MCF 10A (cell line): ENCODE data around the gene GRIP1. TPM values are rescaled to one million over a fixed set of nuclear protein-coding genes. Genes with fewer than 3 reads are reported as not detected.

Source experiments
- BruUV-seq: library from RNA; stranded (reverse); fragments of 400-500 nt; replicated peaks from 2 replicates; lab custom pipeline; 2021; lab: Mats Ljungman, UMichigan
- CTCF ChIA-PET: fragments of 300-600 bp; sonication (Branson Sonifier 250); formaldehyde crosslinking; extraction: SDS; loops from one replicate; lab custom pipeline; 2021; ENCODE audit warnings: antibody characterized with exemption, inconsistent platforms; lab: Yijun Ruan, JAX
- POLR2A ChIA-PET: fragments of 300-600, 350-650 bp; sonication (Branson Sonifier 250); formaldehyde crosslinking; extraction: SDS; loops from one replicate; lab custom pipeline; 2020; ENCODE audit warnings: antibody characterized with exemption, inconsistent platforms; lab: Yijun Ruan, JAX
- DNase-seq: peaks from one replicate; pipeline ENCODE4 v3.0.0-alpha.2; 2018; ENCODE audit not compliant: unreplicated experiment
- H3K27ac Mint-ChIP-seq: one replicate; pipeline ENCODE4 v1.8.0; 2022; ENCODE audit warnings: mild to moderate bottlenecking, low read depth, mixed read lengths; ENCODE audit not compliant: unreplicated experiment
- H3K27me3 Mint-ChIP-seq: one replicate; pipeline ENCODE4 v1.8.0; 2022; ENCODE audit warnings: mixed read lengths; ENCODE audit not compliant: insufficient read depth, unreplicated experiment
- H3K36me3 Mint-ChIP-seq: one replicate; pipeline ENCODE4 v1.8.0; 2022; ENCODE audit warnings: mild to moderate bottlenecking, moderate library complexity, mixed read lengths; ENCODE audit not compliant: insufficient read depth, unreplicated experiment
- H3K4me1 Mint-ChIP-seq: one replicate; pipeline ENCODE4 v1.8.0; 2022; ENCODE audit warnings: mixed read lengths; ENCODE audit not compliant: insufficient read depth, unreplicated experiment
- H3K4me3 Mint-ChIP-seq: one replicate; pipeline ENCODE4 v1.8.0; 2022; ENCODE audit warnings: mild to moderate bottlenecking, moderate library complexity, mixed read lengths; ENCODE audit not compliant: unreplicated experiment
- H3K9me3 Mint-ChIP-seq: one replicate; pipeline ENCODE4 v1.8.0; 2022; ENCODE audit warnings: mixed read lengths; ENCODE audit not compliant: unreplicated experiment
- CTCF ChIP-seq: fragments of 200-600 bp; IDR thresholded peaks from one replicate; pipeline ENCODE4 v1.8.0; 2022; ENCODE audit warnings: antibody characterized with exemption, mild to moderate bottlenecking; ENCODE audit not compliant: unreplicated experiment
- intact Hi-C: fragments of 100-400 bp; cut with micrococcal nuclease; formaldehyde crosslinking; loops from 2 replicates; pipeline ENCODE4 v1.14.1; 2022
- total RNA-seq: library from RNA; stranded (reverse); gene quantifications from 2 replicates; pipeline ENCODE4 v1.2.3, GENCODE V29; 2022

Gene GRIP1
- total RNA-seq, 1 experiment from 2014 or later: 8.2 TPM

GRCh38 chr12:66453844-66454243 is 225.0 kb downstream of the GRIP1 start:
- H3K9me3 Mint-ChIP-seq: no peaks in the 10 kb centered on the region
- H3K36me3 Mint-ChIP-seq: no peaks in the 10 kb centered on the region
- no peak for TF ChIP-seq CTCF
- H3K27ac Mint-ChIP-seq: no peak overlapping the region
- DNase-seq: no peak
- no peaks in the 10 kb centered on the region for H3K4me1 Mint-ChIP-seq
- ChIA-PET CTCF (interaction anchor here (0.5 to 0.7 kb wide), 2 partner anchors 256 to 1508 kb away, joined by 3 read pairs; no protein-coding TSS in a partner anchor), POLR2A (interaction anchor here (0.7 kb wide), 1 partner anchor 152 kb away, joined by 3 read pairs; the partner anchor contains the start of gene HELB)
- no peaks in the 10 kb centered on the region for H3K27me3 Mint-ChIP-seq
- H3K4me3 Mint-ChIP-seq: no peak overlapping the region
- intact Hi-C loops: no loop called here
- BruUV-seq: no TSS peak

GRCh38 chr12:66453120-66453519 is 225.8 kb downstream of the GRIP1 start:
- Mint-ChIP-seq H3K27me3 (no peaks in the 10 kb centered on the region), H3K9me3 (no peaks in the 10 kb centered on the region), H3K36me3 (no peaks in the 10 kb centered on the region), H3K4me3 (no peak overlapping the region), H3K27ac (no peak overlapping the region), H3K4me1 (no peaks in the 10 kb centered on the region)
- no TSS peak for BruUV-seq
- DNase-seq: no peak
- intact Hi-C loops: no loop called here
- no peak for TF ChIP-seq CTCF
- ChIA-PET POLR2A (no interaction called here), CTCF (interaction anchor here (0.7 kb wide), 1 partner anchor 257 kb away, joined by 3 read pairs; no protein-coding TSS in a partner anchor)

GRCh38 chr12:66449531-66449930 is 229.3 kb downstream of the GRIP1 start:
- intact Hi-C loops: no loop called here
- no peaks in the 10 kb centered on the region for H3K36me3 Mint-ChIP-seq
- no peaks in the 10 kb centered on the region for H3K27me3 Mint-ChIP-seq
- no peak for TF ChIP-seq CTCF
- H3K4me1 Mint-ChIP-seq: no peaks in the 10 kb centered on the region
- H3K9me3 Mint-ChIP-seq: no peaks in the 10 kb centered on the region
- H3K4me3 Mint-ChIP-seq: no peak overlapping the region
- no peak overlapping the region for H3K27ac Mint-ChIP-seq
- BruUV-seq: no TSS peak
- ChIA-PET CTCF (interaction anchor here (0.6 to 0.7 kb wide), 2 partner anchors 165 to 346 kb away, joined by 3 read pairs; no protein-coding TSS in a partner anchor), POLR2A (no interaction called here)
- DNase-seq: peak; percentile 30

- TF ChIP-seq CTCF: no peak
- H3K4me3 Mint-ChIP-seq: no peak overlapping the region
- no peaks in the 10 kb centered on the region for H3K27me3 Mint-ChIP-seq
- H3K27ac Mint-ChIP-seq: no peak overlapping the region
- DNase-seq: no peak
- no peaks in the 10 kb centered on the region for H3K4me1 Mint-ChIP-seq
- CTCF ChIA-PET: no interaction called here
- intact Hi-C loops: no loop called here
- BruUV-seq: no TSS peak
- POLR2A ChIA-PET: no interaction called here
- no peaks in the 10 kb centered on the region for H3K9me3 Mint-ChIP-seq
- no peaks in the 10 kb centered on the region for H3K36me3 Mint-ChIP-seq
Observed at GRCh38 chr12:66447643-66448042, 231.2 kb downstream of the GRIP1 start.
